HG03139 (cell line): ENCODE measurements around the gene CCDC63.

Experiments
- ATAC-seq: cut with Tn5 transposase; IDR thresholded peaks from one replicate; pipeline ENCODE4 v1.9.1; 2021; ENCODE audit not compliant: unreplicated experiment

CCDC63 gene

GRCh38 chr12:110846615-110847566 is at the start of gene CCDC63:
Gene CCDC63, plus strand, starts transcription at chr12:110846987. Its CDS starts 5,968 bp downstream, at chr12:110852955.
- no peak for ATAC-seq

DNA sequence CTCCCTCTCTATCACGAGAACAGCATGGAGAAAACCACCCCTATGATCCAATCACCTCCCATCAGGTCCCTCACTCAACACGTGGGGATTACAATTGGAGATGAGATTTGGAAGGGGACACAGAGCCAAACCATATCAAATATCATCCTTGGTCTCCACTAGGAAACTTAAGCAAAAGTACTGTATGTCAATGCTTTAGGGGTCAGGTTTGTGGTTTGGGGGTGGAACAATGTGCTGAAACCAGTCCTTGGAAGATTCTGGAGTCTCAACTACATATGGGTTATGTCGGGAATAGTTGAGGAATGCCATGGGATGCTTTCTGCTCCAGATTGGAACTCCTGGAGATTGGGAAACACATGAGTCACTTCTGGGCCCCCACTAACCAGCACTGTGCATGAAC is 48.3 kb upstream of the CCDC63 start:
- ATAC-seq, result no peak

GRCh38 chr12:110802489-110802888 is 44.3 kb upstream of the CCDC63 start:
- no peak for ATAC-seq

- ATAC-seq, result no peak
Measured at GRCh38 chr12:110804406-110804805, 42.4 kb upstream of the CCDC63 start.

- ATAC-seq, result no peak
Measured at GRCh38 chr12:110807640-110808039, 39.1 kb upstream of the CCDC63 start.

GRCh38 chr12:110809149-110809548 is 37.6 kb upstream of the CCDC63 start:
- ATAC-seq, result no peak

GRCh38 chr12:110811972-110812371 is 34.8 kb upstream of the CCDC63 start:
- ATAC-seq, result no peak

GRCh38 chr12:110813285-110813684 is 33.5 kb upstream of the CCDC63 start:
- ATAC-seq, result no peak

GRCh38 chr12:110813756-110814155 is 33.0 kb upstream of the CCDC63 start:
- ATAC-seq, result no peak

- ATAC-seq, result no peak
Measured at GRCh38 chr12:110816248-110816647, 30.5 kb upstream of the CCDC63 start.

DNA sequence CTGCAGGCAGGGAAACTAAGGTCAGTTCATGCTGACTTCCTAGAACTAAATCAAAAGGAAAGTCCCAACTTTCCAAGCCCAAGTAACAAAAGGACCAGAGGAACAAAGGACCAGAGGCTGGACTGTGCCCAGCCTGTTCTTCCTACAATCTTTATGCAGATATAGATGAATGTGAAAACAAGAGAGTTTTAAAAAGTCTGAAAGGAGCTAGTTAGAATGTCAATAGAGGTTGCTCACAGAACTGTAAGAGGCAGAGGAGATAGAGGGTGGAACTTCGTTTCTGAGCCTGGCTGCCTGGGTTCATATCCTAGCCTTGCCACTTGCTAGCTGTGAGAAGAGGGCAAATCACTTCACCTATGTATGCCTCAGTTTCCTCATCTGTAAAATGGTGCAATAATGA is 30.0 kb upstream of the CCDC63 start:
- ATAC-seq, result no peak

DNA sequence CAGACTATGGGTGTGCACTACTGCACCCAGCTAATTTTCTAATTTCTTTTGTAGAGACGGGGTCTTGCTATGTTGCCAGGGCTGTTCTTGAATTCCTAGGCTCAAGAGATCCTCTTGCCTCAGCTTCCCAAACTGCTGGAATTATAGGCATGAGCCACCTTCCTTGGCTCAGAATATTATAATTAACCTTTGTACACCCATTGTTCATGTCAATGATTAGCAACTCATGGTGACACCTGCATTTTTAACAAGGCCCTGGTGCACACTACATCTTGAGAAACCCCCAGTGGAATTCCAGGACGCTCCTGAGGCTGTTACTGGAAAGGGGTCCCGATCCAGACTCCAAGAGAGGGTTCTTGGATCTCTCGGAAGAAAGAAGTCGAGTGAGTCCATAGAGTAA is 28.3 kb upstream of the CCDC63 start:
- ATAC-seq, result no peak

DNA sequence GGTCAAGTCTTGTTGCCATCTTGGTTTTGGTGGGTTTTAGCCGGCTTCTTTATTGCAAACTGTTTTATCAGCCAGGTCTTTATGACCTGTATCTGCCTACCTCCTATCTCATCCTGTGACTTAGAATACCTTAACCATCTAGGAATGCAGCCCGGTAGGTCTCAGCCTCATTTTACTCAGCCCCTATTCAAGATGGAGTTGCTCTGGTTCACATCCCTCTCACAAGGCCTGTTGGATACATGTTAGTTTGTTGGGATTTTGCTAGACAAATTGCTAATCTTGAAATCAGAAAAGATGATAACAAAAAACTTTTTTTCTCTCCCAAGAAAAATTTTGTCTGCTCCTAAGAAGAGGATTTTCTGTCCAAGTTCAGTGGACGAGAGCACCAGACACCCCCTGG is 27.6 kb upstream of the CCDC63 start:
- ATAC-seq, result no peak

DNA sequence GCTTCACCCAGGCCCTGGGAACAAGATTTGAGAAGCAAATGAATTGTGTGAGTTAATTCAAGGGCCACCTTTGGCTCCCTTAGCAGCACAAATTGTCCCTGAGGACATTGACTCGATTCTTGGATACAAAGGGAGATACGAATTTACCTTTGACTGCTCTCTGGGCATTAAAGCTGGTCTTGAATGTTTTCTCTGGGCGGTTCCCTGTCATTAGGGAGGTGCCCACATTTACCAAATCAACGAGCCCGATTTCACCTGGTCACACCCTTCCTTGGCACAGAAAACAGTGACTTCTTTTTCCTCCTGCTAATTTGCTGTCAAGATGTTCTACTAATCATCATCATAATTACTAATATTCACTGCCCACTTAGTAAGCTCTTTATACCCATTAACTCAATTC is 27.1 kb upstream of the CCDC63 start:
- no peak for ATAC-seq

- no peak for ATAC-seq
Measured at GRCh38 chr12:110821917-110822316, 24.9 kb upstream of the CCDC63 start.

DNA sequence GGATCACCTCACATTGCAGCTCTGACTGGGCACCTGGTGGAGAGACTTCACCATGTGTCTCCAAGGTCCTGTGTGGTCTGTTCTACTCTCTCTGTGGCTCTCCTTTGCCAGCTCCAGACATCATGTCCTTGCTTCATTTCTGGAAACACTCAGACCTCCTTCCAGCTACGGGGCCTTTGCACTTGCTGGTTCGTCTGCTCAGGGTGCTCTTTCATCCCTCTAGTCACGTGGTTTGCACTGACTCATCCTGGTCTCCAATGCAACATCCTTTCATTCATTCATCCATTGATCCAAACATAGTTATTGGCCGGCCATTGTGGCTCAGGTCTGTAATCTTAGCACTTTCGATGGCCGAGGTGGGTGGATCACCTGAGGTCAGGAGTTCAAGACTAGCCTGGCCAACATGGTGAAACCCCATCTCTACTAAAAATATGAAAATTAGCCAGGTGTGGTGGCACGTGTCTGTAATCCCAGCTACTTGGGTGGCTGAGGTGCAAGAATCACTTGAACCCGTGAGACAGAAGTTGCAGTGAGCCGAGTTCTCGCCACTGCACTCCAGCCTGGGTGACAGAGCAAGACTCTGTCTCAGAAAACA is 23.9 kb upstream of the CCDC63 start:
- ATAC-seq, result no peak

DNA sequence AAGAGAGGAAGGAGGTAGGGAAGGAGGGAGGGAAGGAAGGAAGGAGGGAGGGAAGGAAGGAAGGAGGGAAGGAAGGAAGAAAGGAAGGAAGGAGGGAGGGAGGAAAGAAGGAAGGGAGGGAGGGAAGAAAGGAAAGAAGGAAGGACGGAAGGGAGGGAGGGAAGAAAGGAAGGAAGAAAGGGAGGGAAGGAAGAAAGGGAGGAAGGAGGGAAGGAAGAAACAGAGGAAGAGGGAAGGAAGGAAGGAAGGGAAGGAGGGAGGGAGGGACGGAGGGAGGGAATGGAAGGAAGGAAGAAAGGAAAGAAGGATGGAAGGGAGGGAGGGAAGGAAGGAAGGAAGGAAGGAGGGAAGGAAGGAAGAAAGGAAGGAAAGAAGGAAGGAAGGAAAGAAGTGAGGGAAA is 22.4 kb upstream of the CCDC63 start:
- no peak for ATAC-seq

DNA sequence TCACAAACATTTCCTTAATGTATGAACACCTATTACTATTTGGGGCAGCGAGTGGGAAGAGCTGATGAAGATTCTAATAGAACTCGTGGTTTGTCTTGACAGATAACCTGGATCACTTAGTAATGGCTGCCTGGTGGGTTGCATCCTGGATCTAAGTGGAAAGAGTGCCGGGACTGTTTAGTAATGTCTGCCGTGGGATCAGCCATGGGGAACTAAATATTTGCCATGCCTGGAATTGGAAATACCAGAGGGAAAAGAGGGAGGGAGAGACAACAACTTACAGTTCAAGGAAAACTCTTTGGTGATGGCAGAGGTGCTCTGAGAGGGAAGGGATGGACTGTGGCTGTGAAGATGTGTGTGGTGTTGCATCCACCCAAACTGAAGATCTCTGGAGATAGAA is 21.3 kb upstream of the CCDC63 start:
- ATAC-seq, result no peak

GRCh38 chr12:110826592-110827200 is 20.1 kb upstream of the CCDC63 start:
- ATAC-seq, result no peak

DNA sequence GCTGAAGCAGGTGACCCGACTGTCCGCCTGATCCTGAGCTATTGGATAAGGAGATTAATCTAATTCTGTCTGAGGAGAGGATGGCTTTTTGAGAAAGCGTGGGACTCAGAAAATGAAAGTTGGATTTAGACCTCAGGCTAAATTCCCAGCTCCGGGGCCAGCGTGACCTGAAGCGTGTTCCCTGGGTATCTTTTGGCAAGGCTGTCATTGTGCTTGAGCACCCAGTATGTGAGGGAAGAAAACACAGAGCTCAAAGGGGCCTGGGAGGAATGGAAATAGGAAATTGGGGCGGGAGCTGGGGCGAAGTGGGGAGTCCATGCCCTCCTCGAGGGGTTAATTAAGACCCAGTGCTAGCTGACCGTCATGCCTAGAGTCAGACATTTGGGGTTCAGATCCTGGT is 17.5 kb upstream of the CCDC63 start:
- ATAC-seq, result no peak

- ATAC-seq, result no peak
Measured at GRCh38 chr12:110836291-110836690, 10.5 kb upstream of the CCDC63 start.

- ATAC-seq, result no peak
Measured at GRCh38 chr12:110841007-110841406, 5.8 kb upstream of the CCDC63 start.
